Gastroesophageal sphincter (tissue), 4 donors: ENCODE results near the gene NXPH1. TPM values are rescaled to one million over a fixed set of nuclear protein-coding genes. Genes with fewer than 3 reads are reported as not detected.

Experiments
- ATAC-seq: fragments of 150-250 bp; one replicate; pipeline ENCODE4 v1.9.1; 2016; ENCODE audit warnings: mild to moderate bottlenecking, moderate library complexity
- H3K27ac ChIP-seq, 4 donors: fragments of 200-600 bp; sonication (generic) in 3 of 4; 1 replicate in 3 of 4; 2 replicates in 1 of 4; pipeline ENCODE4 v1.5.1; 2016 to 2019
- H3K27me3 ChIP-seq: fragments of 200-600 bp; sonication (generic); one replicate; pipeline ENCODE4 v1.5.1; 2019
- H3K36me3 ChIP-seq, 2 donors: fragments of 200-600 bp; sonication (generic); one replicate each; pipeline ENCODE4 v1.5.1; 2019; ENCODE audit warnings: control low read depth in 1 of 2
- H3K4me1 ChIP-seq, 3 donors: fragments of 200-600 bp; sonication (generic); 1 replicate in 2 of 3; 2 replicates in 1 of 3; pipeline ENCODE4 v1.5.1; 2016 to 2019; ENCODE audit warnings: control low read depth in 2 of 3
- H3K4me3 ChIP-seq, 2 donors: fragments of 200-600 bp; sonication (generic); one replicate each; pipeline ENCODE4 v1.5.1; 2019; ENCODE audit warnings: mild to moderate bottlenecking in 1 of 2, moderate library complexity in 1 of 2
- H3K9me3 ChIP-seq, 3 donors: fragments of 200-600 bp; sonication (generic); one replicate each; pipeline ENCODE4 v1.5.1; 2017 to 2019; ENCODE audit warnings: control low read depth in 2 of 3
- EP300 ChIP-seq: sonication (generic); formaldehyde crosslinking; IDR thresholded peaks from one replicate; pipeline ENCODE4 v1.6.1; 2017; ENCODE audit warnings: antibody characterized with exemption, mild to moderate bottlenecking
- POLR2A ChIP-seq, 2 donors: fragments of 450-650 bp; IDR thresholded peaks; one replicate each; pipeline ENCODE4 v1.6.1; 2017; ENCODE audit warnings: antibody characterized with exemption in 2 of 2, mild to moderate bottlenecking in 2 of 2, moderate library complexity in 1 of 2
- POLR2AphosphoS5 ChIP-seq: sonication (generic); formaldehyde crosslinking; IDR thresholded peaks from one replicate; pipeline ENCODE4 v1.6.1; 2017; ENCODE audit warnings: antibody characterized with exemption
- WGBS, 2 donors: methylation state at CpG; one replicate each; pipeline ENCODE4 v1.1.5; 2018; ENCODE audit warnings: low coverage in 1 of 2; 5-methylcytosine and 5-hydroxymethylcytosine counted together
- total RNA-seq, 4 donors: library from RNA; depleted of rRNA; stranded (reverse); fragments of >200 nt; gene quantifications; one replicate each; pipeline ENCODE4 v1.1.0, GENCODE V29; 2016
- TF ChIP-seq, protein P1 (sequence below), 4 experiments: fragments of 200-600 bp in 2 of 4; fragments of 450-650 bp in 2 of 4; sonication (generic) in 1 of 4; IDR thresholded peaks; one replicate each; pipeline ENCODE4 v1.5.1; 2017 to 2019; ENCODE audit warnings: antibody characterized with exemption in 4 of 4, mild to moderate bottlenecking in 2 of 4, moderate library complexity in 2 of 4

NXPH1 gene
- total RNA-seq, 4 donors from 2014 or later, result not detected

DNA sequence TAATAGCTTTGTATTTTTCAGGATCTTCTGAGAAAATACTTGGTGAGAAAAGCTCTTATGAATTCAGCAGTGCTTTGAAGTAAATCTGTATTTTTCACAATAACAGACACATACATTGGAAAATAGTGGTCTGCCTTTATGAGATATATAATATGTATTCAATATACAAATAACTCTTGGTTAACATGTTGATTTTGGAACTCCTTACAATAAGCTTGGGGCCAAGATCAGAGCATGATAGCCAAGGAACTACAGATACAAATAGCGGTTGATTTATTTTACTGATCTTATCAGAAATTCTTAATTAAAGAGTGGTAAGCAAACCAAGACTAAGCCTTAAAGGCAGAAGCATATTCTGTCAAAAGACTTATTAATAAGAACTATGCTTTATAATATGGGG, 24.5 kb upstream of the NXPH1 start:
- no peaks in the 10 kb centered on the region for H3K4me1 ChIP-seq
- H3K27me3 ChIP-seq, result no peaks in the 10 kb centered on the region
- H3K27ac ChIP-seq, result no peak overlapping the region
- TF ChIP-seq POLR2AphosphoS5 (no peak), POLR2A (IDR thresholded peaks at IDR 0.05) (no peak), EP300 (no peak)
- TF ChIP-seq, protein P1, sequence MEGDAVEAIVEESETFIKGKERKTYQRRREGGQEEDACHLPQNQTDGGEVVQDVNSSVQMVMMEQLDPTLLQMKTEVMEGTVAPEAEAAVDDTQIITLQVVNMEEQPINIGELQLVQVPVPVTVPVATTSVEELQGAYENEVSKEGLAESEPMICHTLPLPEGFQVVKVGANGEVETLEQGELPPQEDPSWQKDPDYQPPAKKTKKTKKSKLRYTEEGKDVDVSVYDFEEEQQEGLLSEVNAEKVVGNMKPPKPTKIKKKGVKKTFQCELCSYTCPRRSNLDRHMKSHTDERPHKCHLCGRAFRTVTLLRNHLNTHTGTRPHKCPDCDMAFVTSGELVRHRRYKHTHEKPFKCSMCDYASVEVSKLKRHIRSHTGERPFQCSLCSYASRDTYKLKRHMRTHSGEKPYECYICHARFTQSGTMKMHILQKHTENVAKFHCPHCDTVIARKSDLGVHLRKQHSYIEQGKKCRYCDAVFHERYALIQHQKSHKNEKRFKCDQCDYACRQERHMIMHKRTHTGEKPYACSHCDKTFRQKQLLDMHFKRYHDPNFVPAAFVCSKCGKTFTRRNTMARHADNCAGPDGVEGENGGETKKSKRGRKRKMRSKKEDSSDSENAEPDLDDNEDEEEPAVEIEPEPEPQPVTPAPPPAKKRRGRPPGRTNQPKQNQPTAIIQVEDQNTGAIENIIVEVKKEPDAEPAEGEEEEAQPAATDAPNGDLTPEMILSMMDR (IDR thresholded peaks at IDR 0.05), result no peak
- ATAC-seq, result no peak
- H3K36me3 ChIP-seq, result no peaks in the 10 kb centered on the region
- no peaks in the 10 kb centered on the region for H3K9me3 ChIP-seq
- no peak overlapping the region for H3K4me3 ChIP-seq
- 80 to 87% methylated on average over 1 of the region's 1 CpG for WGBS, 2 donors

DNA sequence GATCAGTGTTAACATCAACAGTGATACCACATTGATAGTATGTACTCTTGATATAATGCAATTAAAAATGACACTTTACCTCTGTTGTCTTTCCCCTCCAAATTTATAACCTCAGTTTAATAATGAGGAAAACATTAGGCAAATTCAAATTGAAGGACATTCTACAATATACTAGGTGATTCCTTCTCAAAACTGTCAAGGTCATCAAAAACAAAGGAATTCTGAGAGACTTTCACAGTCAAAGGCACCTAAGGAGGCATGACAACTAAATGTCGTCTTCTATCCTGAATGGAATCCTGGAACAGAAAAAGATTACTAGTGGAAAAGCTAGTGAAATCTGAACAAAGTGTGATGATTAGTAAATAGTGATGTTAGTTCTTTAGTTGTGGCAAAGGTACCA, 22.3 kb upstream of the NXPH1 start:
- ATAC-seq, result no peak
- 77 to 79% methylated on average over 1 of the region's 1 CpG for WGBS, 2 donors
- no peaks in the 10 kb centered on the region for H3K27me3 ChIP-seq
- H3K9me3 ChIP-seq, result no peaks in the 10 kb centered on the region
- TF ChIP-seq EP300 (no peak), POLR2AphosphoS5 (no peak)
- H3K4me1 ChIP-seq, result no peaks in the 10 kb centered on the region
- no peak overlapping the region for H3K27ac ChIP-seq
- no peaks in the 10 kb centered on the region for H3K36me3 ChIP-seq
- H3K4me3 ChIP-seq, result no peak overlapping the region

DNA sequence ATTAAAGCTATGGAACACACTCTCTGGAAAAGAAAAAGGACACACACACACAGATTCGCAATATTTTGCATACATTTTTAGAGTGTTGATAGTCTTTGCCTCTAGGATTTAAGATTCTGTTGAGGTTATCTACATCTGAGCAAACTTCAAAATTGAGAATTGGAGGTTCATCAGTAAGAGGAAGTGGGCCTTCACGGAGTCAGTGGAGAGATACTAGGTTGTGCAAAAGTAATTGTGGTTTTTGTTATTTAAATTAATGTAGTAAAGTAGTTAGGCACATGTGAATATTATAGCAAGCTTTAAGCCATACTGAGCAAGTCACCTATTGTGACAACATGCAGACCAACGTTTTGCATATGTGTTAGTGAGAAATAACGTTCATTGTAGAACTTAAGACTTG, 19.8 kb upstream of the NXPH1 start:
- TF ChIP-seq POLR2AphosphoS5, result no peak
- no peak for TF ChIP-seq EP300
- TF ChIP-seq POLR2A (IDR thresholded peaks at IDR 0.05), result no peak
- TF ChIP-seq, protein P1 (IDR thresholded peaks at IDR 0.05), result no peak
- H3K9me3 ChIP-seq, result no peaks in the 10 kb centered on the region
- H3K4me1 ChIP-seq, result no peaks in the 10 kb centered on the region
- no peaks in the 10 kb centered on the region for H3K27me3 ChIP-seq
- 73 to 85% methylated on average over 4 of the region's 4 CpGs for WGBS, 2 donors
- no peak for ATAC-seq
- H3K4me3 ChIP-seq, result no peak overlapping the region
- no peaks in the 10 kb centered on the region for H3K36me3 ChIP-seq
- no peak overlapping the region for H3K27ac ChIP-seq

DNA sequence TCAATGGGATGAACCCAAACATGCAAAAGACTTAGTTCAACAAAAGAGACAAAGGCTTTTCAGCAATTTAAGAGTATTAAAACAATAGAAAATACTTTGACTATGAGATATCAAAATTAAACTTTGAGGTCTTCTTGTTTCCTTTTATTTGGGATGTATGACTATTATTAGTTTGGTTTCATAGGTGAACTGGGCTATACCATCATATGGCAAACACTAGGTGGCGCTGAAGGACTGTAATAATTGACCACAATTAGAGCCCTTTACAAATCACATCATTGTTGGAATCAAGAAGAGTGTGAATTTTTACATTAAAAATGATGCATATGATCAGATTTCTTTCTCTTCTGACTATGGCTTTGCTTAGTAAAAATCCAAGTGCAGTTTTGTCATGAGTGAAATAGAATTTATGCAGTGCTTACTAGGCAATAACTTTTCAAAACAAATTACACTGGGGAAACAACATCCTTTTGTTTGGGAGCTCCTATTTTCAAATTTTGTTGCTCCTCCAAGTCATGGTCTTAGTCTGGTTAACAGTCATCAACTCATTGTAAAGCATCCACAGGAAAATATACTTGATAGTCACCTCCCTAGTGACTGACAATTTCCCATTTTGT, 14.7 kb upstream of the NXPH1 start:
- no peaks in the 10 kb centered on the region for H3K36me3 ChIP-seq
- TF ChIP-seq EP300, result no peak
- TF ChIP-seq POLR2AphosphoS5, result no peak
- TF ChIP-seq, protein P1 (IDR thresholded peaks at IDR 0.05), result peak; percentile 36 to 65 (median 52)
- TF ChIP-seq POLR2A (IDR thresholded peaks at IDR 0.05), result no peak
- H3K4me1 ChIP-seq, result no peaks in the 10 kb centered on the region
- H3K27ac ChIP-seq, result no peak overlapping the region
- no peaks in the 10 kb centered on the region for H3K9me3 ChIP-seq
- peaks cover 8% of the 10 kb centered on the region for H3K27me3 ChIP-seq
- ATAC-seq, result no peak
- H3K4me3 ChIP-seq, result no peak overlapping the region
- 0% methylated on average over 1 of the region's 1 CpG for WGBS, 2 donors

DNA sequence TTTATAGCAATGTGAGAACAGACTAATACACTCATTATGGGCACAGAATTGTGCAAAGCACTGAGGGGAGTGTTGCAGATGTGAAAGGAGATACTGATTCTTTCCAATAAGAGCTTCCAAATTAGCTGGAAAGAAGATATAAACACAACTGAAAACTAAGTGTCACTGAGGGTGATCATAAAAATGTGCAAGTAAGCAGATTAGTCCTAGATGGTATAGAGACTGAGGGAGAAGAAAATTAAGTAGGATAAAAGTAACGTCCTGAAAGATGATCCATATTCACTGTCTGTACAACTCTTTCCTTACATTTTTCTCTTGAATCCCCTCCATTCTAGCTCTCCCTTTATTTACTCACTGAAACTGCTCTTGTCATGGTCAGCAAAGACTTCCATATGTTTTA, 11.2 kb upstream of the NXPH1 start:
- TF ChIP-seq POLR2AphosphoS5, result no peak
- no peak for TF ChIP-seq POLR2A (IDR thresholded peaks at IDR 0.05)
- TF ChIP-seq EP300, result no peak
- TF ChIP-seq, protein P1 (IDR thresholded peaks at IDR 0.05), result no peak
- no peak for ATAC-seq

More for the DNA sequence above, 11.2 kb upstream of the NXPH1 start:
- Histone ChIP-seq H3K27me3 (peaks cover 36% of the 10 kb centered on the region), H3K4me3 (no peak overlapping the region), H3K36me3 (no peaks in the 10 kb centered on the region), H3K9me3 (no peaks in the 10 kb centered on the region), H3K27ac (no peak overlapping the region), H3K4me1 (no peaks in the 10 kb centered on the region)
- WGBS, 2 donors, result 39 to 50% methylated on average over 1 of the region's 1 CpG
